ENCODE data around the gene KLF2. TPM values are rescaled to one million over a fixed set of nuclear protein-coding genes. Genes with fewer than 3 reads are reported as not detected.

KLF2 gene
- total and polyA plus RNA-seq, 8 donors, result 3.1 to 12.0 (median 5.2) TPM

DNA sequence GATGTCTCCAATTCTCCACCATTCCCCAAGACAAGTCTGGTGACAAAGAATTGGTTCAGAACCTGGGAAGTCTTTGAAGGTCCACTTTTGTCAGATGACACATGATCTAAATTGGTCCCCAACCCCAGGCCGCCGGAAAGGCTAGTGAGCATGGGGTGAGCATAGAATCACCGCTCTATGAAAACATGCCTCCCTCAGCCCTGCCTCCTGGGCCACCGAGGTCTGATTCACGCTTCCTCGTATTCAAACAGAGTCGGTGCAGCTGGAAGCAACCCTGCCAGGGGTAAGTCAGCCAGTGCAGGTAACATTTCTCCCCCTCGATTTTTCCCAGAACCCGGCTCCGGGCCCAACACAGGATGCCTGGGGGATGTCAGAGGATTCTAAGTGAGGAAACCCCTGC lies 33.9 kb upstream of the KLF2 start:
- intact Hi-C loops (cut with DNase I), result no loop called here
- DNase-seq, result no peak
- peaks cover 0 to 9% (median 9%) of the 10 kb centered on the region in 3 donors for H3K4me1 ChIP-seq
- no peaks in the 10 kb centered on the region for H3K9me3 ChIP-seq
- no peak for ATAC-seq
- no peak overlapping the region for H3K27ac ChIP-seq
- 71 to 80% methylated on average over 10 of the region's 10 CpGs for WGBS, 2 donors
- H3K27me3 ChIP-seq, result no peaks in the 10 kb centered on the region
- no peak for FAIRE-seq
- H3K4me3 ChIP-seq, result no peak overlapping the region
- no peaks in the 10 kb centered on the region for H3K36me3 ChIP-seq
- TF ChIP-seq, protein P1, sequence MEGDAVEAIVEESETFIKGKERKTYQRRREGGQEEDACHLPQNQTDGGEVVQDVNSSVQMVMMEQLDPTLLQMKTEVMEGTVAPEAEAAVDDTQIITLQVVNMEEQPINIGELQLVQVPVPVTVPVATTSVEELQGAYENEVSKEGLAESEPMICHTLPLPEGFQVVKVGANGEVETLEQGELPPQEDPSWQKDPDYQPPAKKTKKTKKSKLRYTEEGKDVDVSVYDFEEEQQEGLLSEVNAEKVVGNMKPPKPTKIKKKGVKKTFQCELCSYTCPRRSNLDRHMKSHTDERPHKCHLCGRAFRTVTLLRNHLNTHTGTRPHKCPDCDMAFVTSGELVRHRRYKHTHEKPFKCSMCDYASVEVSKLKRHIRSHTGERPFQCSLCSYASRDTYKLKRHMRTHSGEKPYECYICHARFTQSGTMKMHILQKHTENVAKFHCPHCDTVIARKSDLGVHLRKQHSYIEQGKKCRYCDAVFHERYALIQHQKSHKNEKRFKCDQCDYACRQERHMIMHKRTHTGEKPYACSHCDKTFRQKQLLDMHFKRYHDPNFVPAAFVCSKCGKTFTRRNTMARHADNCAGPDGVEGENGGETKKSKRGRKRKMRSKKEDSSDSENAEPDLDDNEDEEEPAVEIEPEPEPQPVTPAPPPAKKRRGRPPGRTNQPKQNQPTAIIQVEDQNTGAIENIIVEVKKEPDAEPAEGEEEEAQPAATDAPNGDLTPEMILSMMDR (IDR thresholded peaks at IDR 0.05), result no peak

DNA sequence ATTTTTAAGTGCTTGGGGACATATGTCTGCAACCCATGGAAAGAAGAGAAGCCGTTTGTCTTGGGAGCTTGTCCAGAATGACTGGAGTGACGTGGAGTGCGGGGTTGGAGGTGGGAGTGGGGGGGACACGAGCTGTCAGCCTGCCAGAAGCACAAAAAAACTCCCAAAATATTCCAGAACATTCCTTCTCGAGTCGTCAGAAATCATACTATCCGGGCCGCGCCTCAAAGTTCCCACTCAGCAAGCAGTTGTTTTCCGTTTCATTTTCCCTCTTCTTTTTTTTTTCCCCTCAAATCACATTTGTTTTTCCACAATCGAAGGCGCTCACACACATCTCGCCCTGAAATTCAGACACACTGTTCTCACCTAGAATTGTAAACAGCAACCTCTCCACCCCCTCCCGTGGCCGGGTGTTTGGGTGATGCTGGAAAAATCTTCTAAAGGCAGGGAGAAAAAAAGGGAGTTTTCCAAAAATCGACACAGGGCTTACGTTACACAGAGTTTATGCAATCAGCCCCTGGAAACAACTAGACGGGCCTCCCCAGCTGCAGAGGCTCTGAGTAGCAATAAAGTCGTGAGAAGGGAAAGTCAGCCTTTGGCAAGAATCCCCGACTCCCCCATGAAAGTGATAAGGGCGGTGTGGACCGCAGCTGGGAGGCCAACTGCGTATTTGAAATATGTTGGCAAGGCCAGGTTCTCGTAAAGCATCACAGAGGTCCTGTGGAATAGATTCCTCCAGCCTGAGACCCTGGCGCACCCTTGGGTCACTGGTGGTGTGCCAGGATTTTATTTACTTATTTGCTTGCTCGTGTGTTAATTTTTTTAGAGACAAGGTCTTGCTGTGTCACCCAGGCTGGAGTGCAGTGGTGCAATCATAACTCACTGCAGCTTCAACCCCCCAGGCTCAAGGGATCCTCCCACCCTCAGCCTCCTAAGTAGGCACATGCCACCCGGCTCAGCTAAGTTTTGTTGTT lies 31.2 kb upstream of the KLF2 start:
- ATAC-seq, result peak; percentile 75 to 80 (median 78)
- intact Hi-C loops (cut with DNase I), result no loop called here
- WGBS, 2 donors, result 10 to 12% methylated on average over 27 of the region's 27 CpGs

DNA sequence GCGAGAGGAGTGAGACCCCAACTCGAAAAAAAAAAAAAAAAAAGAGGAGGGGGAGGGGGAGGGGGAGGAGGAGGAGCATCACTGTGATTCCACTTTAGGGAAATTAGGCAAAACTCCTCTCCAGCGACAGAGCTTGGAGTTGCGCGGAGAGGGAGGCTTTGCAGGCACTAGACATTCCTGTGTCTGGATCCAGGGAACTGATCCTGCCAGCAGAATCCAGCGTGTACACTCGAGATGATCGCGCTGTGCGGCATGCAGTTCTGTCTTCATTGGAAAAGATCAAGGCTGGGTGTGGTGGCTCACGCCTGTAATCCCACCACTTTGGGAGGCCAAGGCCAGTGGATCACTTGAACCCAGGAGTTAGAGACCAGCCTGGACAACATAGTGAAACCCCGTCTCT lies 29.6 kb upstream of the KLF2 start:
- Histone ChIP-seq H3K4me1 (peaks cover 0 to 9% (median 5%) of the 10 kb centered on the region in 3 donors), H3K4me3 (no peak overlapping the region), H3K27me3 (no peaks in the 10 kb centered on the region), H3K9me3 (no peaks in the 10 kb centered on the region), H3K27ac (no peak overlapping the region), H3K36me3 (no peaks in the 10 kb centered on the region)
- WGBS, 2 donors, result 65 to 66% methylated on average over 12 of the region's 12 CpGs
- ATAC-seq, result no peak
- intact Hi-C loops (cut with DNase I), result no loop called here
- TF ChIP-seq, protein P1 (IDR thresholded peaks at IDR 0.05), result no peak
- no peak for FAIRE-seq
- DNase-seq, result no peak

More for the DNA sequence above, 31.2 kb upstream of the KLF2 start:
- TF ChIP-seq, protein P1 (IDR thresholded peaks at IDR 0.05), result no peak
- peak overlapping the region; percentile 64 to 77 (median 65) for H3K27ac ChIP-seq
- FAIRE-seq (no peak), DNase-seq (peak in 4 of 6 donors; percentile 41 to 71 (median 53))
- peaks cover 0 to 9% (median 5%) of the 10 kb centered on the region in 3 donors for H3K4me1 ChIP-seq
- no peaks in the 10 kb centered on the region for H3K9me3 ChIP-seq
- no peaks in the 10 kb centered on the region for H3K27me3 ChIP-seq
- no peaks in the 10 kb centered on the region for H3K36me3 ChIP-seq
- peak overlapping the region in 1 of 4 donors; percentile 12 for H3K4me3 ChIP-seq

DNA sequence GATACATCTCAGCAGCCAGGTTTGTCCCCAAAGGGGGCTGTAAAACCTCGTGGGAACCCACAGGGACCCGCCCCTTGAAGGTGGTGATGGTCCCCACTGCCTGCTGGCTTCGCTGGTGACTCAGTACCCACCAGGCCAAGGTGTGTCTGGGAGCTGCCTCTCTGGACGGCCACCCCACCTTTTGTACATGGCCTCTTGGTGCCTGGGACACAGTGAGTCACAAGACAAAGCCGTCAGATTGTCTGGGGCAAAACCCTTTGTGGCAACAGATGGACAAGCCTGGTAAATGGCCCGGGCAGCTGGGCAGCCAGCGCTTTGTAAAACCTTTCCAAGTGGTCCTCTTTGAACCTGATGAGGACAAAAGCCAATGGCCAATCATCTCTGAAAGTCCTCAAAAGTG lies 27.9 kb upstream of the KLF2 start:
- 65 to 69% methylated on average over 7 of the region's 7 CpGs for WGBS, 2 donors
- Histone ChIP-seq H3K27me3 (no peaks in the 10 kb centered on the region), H3K36me3 (no peaks in the 10 kb centered on the region), H3K4me1 (peaks cover 0 to 9% (median 5%) of the 10 kb centered on the region in 3 donors), H3K4me3 (no peak overlapping the region), H3K27ac (no peak overlapping the region), H3K9me3 (no peaks in the 10 kb centered on the region)
- TF ChIP-seq, protein P1 (IDR thresholded peaks at IDR 0.05), result no peak
- DNase-seq, result no peak
- ATAC-seq, result peak in 1 of 4 donors; percentile 39
- no peak for FAIRE-seq
- intact Hi-C loops (cut with DNase I), result no loop called here

All from pancreas (tissue), 10 donors.